Endometrial microvascular endothelial cells (primary cell): ENCODE measurements around the gene DLL1. TPM values are rescaled to one million over a fixed set of nuclear protein-coding genes. Genes with fewer than 3 reads are reported as not detected.

Experiments used
- in situ Hi-C: cut with HindIII; loops from 2 replicates; pipeline ENCODE4 v1.10.0; 2017; ENCODE audit warnings: low sequenced_read_pairs, low pct_unique_long_range_greater_than_20kb; ENCODE audit errors: inconsistent ontology term
- total RNA-seq: library from RNA; depleted of rRNA; stranded (reverse); fragments of >200 nt; gene quantifications from one replicate; pipeline ENCODE4 v1.2.3, GENCODE V29; 2015; ENCODE audit errors: inconsistent ontology term

Gene DLL1
- total RNA-seq, 1 donor from 2014 or later = 0.37 TPM

DNA sequence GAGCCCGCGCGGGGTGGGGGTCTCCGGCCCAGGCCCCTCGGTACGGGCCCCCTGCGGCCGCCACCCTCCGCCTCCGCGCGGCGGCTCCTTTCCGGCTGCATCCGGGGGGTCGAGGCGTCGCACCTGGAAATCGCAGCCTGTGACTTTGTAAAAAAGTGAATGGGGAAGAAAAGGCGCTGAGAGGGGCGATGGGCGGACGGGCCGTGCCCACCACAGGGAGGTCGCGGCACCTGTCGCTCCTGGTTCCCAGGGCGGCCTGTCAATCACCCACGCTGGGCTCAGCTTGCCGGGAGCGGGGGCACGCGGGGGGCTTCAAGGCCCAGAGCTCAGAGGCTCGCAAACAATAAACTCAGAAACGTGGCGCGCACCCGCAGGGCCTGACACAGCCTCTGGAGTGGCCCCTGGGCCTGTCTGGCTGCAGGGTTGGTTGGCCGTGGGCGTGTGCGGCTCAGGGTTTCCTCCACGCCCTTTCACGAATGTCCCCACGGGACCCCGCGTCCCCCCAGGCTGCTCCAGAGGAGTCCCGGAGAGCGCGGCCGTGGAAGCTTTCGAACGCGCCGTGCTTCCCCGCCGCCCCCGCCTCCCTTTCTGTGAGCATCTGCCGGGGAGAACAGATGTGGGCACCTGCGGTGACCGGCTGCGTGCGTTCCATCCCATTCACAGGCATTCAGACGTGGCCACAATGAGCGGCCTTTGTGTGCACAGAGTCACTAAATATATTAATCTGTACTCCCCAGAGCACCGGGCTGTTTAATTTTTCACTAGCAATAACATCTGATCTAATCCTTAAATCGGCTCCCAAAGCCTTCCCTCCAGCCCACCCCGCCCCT lies 6.1 kb upstream of the DLL1 start:
- in situ Hi-C loops = no loop called here

DNA sequence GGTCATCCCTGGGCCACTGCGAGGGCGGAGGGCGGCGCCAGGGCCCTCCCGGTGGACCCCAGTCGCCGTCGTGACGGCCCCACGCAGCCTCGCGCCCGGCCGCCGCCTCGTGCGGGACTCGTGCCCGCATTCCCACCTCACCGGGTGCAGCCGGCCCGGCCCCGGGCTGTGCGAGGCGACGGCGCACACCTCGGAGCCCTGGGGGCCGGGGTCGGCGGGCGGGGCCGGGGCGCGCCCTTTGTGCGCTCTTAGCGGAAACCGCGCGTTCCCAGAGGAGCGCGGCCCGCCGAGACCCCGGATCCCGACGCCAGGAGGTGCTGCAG lies 5.5 kb upstream of the DLL1 start:
- in situ Hi-C loops = no loop called here

DNA sequence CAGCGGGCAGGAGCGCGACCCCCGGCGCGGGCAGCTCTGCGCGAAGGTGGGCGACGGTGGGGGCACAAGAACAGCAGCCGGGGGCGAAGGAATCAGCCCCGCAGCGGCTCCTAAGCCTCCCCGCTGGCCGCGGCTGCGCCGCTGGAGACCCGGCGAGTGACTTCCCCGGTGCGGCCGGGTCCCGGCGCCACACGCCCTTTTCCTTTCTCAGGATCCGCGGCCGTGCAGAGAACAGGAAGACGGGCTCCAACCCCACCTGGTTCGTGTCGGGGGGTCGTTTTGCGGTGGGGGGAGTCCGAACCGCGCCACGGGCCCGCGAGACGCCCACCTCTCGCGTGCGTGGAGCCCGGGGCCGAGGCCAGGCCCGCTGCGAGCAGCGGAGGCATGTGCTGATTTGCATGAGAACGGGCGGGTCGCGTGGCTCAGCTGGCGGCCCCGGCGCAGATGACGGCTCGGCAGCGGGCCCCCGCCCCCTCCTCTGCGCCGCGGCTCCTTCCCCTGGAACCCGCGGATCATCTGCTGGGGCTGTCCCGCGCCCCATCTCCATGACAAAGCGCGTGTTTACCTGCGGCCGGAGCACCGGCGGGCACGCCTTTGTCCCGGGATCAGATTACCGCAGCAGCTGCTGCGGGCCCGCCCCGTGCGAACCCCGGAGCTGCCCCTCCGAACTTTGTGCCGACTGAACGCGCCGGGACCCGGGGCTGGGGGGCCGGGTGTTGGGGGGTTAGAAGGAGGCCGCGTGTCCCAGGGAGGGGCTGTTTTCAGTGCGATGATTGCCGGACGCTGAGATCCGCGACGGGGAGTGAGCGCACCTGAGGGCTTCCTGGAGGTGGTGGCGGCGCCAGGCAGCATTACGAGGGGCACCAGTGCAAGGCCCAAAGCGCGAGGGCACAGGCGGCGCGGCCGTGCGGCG lies 4.9 kb upstream of the DLL1 start:
- in situ Hi-C loops = no loop called here

DNA sequence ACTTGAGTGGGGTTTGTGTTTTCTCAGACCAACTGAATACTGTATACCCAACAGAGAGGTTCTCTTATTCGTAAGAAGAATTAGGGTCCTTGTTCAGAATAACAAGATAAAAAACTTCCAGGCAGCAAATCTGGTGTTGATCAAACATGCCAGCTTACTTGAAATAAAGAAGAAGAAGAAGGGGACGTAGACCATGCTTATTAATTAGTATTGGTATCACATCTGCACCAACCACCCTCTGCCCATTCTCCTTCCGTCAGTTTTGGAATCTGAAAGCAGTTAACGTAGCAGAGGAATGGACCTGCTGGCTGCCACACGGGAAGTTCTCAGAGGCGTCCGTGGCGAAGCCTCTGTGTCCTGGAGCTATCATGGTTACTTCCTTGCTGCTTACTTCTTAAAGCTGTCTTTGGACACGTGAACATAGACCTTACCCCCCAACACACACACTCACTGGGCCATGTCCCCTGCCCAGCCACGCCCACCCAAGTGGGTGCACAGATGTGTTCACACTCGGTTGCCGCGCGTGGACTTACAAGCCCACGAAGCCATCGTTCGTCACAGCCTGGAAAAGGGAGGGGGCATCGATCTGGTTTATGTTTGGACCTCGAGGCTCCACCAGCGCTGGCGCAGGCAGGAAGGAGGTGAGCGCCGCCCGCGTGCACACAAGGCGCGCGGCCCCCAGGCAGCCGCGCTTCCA lies 4.1 kb upstream of the DLL1 start:
- in situ Hi-C loops = no loop called here

DNA sequence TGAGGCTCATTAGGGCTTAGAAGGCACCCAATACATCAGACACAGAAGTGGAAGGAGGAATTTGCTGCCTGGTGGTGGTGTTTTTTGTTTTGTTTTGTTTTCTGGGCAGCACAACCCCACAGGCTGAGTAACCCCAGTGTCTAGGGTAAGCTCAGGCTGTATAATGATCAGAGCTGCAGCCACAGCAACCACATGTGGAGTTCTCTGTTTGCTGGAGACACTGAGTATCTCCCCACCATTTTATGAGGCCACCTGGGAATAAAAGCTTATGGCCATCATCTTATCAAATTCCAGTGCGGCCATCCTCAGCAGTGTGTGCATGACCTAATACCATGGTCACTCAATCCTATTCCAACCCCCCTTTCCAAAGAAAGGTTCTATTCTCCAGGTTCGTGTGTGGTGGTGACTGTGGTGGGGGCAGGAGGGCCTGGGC lies 3.4 kb upstream of the DLL1 start:
- in situ Hi-C loops = no loop called here

DNA sequence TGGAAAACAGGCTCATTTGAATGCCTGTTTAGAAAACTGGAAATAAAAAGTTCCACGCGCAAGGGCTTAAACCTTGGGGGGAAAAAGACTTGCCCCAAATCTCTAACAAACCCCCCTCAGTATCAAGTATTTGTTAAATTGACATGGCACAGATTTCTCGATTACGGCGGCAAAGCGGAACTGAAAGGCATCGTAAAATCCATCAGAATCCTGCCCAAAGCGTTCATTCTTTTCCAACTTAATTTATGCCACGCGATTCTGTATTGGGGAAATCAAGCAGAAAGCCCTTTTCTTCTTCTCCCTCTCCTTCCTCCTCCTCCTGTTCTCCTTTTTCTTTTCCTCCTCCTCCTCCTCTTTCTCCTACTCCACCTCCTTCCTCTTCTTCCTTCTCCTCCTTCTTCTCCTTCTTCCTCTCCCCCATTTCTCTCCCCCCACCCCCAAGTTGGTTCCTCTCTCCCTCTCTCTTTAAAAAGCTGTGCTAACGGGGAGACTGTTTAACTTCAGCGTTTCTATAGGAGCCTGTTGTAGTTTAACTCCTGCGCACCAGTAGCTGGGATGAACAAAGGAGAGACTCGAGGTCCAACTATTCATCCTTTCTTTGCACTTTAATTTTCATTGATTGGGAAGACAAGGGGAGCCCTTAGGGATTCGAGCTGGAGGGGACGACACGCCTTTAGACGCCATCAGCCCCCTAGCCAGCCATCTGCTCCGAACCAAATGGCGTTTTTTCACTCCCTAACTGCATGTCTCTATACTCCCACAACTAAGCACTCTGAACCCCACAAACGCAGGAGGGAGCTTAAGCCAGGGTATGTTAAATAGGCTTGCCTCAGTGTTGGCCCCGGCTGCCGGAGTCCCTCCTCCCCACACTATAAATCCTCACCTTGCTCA lies 2.7 kb upstream of the DLL1 start:
- in situ Hi-C loops = no loop called here

DNA sequence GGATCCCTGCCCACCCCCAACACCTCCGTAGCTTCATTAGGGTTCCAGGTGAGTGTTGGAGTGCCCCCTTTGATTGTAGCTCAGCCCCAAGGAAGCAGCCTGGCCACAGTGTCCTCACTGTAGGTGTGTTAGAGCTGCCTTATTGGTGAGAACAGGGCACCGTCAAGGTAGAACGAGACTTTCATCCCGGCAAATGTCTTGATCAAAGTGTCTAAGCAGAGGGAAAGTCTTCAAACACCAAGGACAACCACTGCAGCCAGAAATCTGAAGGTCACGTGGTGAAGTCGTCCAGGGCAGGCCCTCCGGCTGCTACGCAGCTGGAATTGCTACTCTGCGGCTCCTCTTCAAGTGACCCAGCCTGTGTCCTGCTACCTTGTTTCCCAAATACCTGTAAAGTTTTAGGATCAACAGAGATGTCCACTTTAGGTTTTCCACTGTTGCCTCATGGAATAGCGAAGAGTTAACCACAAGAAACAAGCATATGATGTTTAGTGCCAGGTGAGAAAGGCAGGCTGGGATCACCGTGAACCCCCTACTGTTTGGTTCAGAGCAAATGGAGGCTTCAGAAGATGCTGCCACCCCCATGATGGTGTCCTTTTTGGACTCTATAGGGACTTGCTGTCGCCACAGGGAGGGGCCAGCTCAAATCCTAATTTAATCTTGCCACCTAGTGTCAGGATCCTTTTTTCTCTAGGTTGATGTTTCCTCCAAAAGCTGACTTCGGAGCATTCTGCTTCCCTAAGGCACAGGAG lies 1.7 kb upstream of the DLL1 start:
- in situ Hi-C loops = no loop called here

DNA sequence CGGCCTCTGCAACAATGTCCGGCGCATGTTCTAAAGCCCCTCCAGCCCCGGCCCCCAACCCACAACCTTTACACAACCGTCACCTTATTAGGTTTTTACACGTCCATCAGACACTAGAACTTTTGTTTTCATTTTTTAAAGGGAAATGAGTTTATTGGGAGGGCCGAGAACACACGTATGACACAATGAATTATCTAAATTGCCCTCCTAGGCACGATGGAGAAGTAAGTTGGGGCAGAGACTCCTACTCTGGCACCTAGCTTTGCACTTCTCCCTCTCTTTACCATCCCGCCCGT lies 1.2 kb upstream of the DLL1 start:
- in situ Hi-C loops = no loop called here

DNA sequence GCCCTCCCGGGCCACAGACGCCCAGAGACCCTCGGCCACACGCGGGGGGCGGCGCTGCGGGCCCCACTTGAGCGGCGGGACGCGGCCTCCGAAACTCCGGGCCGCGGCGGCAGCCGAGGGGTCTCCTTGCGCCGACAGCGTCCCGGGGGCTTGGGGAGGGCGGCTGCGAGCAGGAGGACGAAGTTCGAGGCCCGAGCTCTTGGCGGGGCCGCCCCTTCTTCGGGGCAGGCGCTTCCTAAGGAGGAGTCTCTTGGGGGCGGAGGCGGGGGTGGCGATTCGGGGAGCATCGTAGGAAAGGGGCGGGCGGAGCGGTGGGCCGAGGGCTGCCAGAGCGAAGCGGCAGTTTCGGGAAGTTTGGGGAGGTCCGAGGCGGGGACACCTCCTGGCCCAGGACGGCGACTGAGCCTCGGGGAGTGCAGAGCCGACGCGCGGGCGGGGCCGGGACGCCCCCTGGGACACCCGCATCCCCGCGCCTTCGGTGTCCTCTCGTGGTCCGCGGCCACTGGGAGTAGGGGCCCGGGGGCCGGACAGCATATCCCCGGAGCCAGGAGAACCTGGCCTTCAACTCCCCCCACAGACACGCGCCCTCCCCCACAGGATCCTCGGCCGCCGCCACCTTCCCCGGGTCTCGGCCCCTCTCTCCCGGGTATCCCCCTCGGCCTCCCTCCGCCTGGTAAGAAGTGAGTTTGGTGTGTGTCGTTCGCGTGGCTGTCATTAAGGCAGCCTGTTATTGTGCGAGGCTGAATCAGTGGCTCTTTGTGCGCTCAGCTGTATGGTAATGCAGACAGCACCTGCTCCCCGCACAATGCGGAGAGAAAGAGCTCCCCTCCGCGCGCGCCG lies 613 bp upstream of the DLL1 start:
- in situ Hi-C loops = no loop called here

DNA sequence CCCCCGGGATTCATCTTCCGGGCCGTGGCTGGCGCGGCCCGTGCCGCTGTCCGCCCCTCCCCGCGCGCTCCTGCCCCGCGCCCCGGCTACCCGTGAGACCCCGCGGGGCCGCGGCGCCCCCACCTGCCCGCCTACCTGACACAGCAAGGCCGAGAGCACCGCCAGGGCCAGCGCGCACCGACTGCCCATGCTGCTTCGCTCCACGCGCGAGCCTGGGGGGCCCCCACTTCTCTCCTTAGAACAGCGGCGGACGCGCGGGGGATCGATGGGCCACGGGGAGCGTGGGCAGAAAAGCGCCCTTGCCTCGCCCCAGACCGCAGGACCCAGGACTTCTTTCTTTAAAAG lies 955 bp downstream of the DLL1 start:
- in situ Hi-C loops = no loop called here

DNA sequence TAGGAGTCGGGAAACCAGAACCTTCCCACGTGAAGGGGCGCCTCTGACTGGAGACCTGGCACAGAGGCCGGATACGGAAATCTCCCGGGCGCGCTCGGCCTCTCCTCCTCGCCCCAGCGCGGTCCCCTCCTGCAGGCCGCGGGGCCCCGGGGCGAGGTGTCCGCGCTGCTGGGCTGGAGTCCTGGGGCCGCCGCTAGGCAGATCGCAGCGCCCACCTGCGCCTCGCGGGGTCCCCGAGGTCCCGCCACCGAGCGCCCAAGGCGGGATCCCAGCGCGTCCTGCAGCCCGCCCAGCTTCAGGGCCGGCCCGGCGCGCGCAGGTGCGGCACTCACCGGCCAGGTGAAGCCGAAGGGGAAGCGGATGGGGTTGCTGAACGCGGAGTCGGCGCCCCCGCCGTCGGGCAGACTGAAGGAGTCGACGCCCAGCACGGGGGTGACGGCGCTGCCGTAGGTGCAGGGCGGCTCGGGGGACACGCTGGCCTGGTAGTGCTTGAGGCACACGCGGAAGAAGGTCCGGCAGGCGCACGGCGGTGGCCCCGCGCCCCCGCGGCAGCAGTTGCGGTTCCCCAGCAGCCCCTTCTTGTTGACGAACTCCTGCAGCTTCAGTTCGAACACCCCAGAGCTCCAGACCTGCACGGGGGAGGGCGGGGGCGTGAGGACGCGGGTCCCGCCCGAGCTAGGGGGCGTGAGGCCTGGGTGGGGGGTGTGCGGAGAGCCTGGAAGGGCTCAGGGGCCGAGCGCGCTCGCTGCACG lies 1.5 kb downstream of the DLL1 start:
- in situ Hi-C loops = no loop called here

DNA sequence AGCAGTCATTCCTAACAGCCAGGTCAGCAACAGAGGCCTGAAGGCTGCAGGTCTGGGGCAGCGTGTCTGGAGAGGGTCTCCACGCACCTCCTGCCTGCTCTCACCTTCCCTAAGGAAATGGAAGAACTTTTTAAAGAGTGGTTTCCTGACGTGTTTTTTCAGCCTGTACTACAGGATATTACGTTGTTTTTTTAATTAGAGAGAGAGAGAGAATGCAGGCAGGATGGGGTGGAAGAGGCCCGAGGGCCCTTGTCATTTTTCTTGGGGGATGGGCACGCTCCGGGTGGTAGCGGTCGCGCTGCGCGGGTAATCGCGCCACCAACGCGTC lies 2.1 kb downstream of the DLL1 start:
- in situ Hi-C loops = no loop called here

DNA sequence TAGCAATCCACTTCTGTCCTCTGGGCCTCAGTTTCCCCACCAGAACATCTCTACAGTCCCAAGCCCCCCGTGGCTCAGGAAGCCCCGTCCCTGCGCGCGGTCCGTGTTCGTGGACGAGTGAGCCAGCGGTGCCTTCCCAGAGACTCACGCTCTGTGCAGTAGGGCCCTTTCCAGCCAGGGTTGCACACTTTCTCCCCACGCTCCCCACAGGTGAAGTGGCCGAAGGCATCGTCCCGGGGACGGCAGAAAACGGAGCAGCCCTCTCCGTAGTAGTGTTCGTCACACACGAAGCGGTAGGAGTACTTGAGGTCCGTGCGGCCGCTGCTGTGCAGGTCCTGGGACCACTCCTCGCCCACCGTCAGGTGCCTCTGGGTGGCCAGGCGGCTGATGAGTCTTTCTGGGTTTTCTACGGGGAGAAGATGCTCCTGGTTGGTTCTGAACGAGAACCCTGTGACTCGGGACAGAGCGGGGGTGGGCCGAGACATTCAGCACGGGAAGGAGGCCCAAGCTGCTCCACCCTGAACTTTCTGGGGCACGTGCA lies 2.7 kb downstream of the DLL1 start:
- in situ Hi-C loops = no loop called here

DNA sequence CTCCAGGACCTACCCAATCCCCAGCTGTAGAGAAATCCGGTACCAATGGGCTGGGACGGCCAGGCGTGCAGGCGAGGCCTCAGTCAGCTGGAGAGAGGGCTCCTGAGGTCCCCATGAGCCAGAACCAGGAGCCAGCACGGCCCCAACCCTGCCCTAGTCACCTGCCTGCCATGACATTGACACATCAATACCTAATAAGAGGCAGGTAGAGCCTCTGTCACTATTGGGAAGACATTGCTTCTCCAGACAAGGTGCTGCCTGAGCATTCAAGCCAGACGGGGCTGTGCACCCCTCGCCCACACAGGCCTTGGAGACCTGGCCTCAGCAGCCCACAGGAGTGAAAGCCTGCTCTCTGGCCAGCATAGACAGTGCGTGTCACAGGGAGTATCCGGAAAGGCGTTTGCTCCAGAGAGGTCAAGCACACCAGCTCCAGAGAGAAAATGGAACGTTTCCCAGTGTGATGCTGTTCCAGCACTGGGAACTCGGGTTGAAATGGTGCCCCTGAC lies 3.5 kb downstream of the DLL1 start:
- in situ Hi-C loops = no loop called here

DNA sequence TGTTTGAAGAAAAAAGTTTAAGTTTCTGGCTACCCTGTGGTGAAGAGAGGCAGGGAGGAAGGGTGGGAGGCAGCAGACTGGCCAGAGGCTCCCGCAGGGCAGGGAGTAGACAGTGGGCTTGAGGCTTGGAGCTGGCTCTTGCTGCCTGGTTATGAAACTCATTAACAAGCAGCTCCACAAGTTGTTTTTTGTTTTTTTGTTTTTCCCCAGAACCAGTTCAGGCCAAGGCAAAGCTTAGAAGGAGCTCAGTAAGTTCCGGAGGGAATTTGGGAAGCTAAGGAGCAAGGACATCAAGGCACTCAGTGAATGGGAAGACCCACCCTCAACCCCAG lies 4.0 kb downstream of the DLL1 start:
- in situ Hi-C loops = no loop called here

DNA sequence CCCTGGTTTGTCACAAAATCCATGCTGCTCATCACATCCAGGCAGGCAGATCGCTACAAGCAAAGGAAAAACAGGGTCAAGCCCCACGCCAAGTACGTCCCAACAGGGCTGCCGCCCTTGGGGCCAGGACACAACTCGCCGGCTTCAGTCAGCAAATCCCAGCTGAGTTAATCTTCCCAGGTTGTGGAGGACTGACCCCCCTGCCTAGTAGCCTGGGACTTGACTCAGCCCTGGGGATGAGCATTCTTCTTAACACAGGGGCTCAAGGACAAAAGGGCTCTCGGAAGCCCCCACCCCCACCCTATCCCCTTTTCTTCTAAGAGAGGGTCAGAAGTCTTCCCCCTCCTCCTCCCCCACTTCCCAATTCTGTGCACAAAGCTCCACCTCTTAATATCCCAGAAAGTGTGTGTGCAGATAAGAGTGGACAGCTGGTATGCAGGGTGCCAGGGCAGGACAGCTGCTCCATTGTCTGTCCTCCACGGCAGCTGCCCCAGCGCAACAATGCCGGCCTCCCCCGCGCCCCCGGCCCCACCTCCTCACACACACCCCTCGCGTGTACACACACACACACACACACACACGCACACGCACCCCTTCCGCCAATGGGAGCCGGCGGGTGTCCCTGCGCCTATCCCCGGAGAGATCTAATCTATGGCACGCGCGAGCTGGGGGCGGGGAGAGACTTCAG lies 4.5 kb downstream of the DLL1 start:
- in situ Hi-C loops = no loop called here
